Omental fat pad (tissue), 4 donors: ENCODE data around the gene ZC3H12C. TPM values are rescaled to one million over a fixed set of nuclear protein-coding genes. Genes with fewer than 3 reads are reported as not detected.

Experiments used
- ATAC-seq: fragments of 150-250 bp; one replicate; pipeline ENCODE4 v1.9.1; 2016; ENCODE audit warnings: mild to moderate bottlenecking, moderate library complexity; ENCODE audit not compliant: low FRiP score
- DNase-seq: peaks from one replicate; pipeline ENCODE4 v3.0.0-alpha.2; 2019; ENCODE audit warnings: low spot score
- CTCF ChIP-seq, 3 donors: fragments of 450-650 bp; IDR thresholded peaks; one replicate each; pipeline ENCODE4 v1.5.1; 2016 to 2017; ENCODE audit warnings: antibody characterized with exemption in 3 of 3, mild to moderate bottlenecking in 3 of 3, moderate library complexity in 2 of 3
- total RNA-seq, 4 donors: library from RNA; depleted of rRNA; stranded (reverse); fragments of >200 nt; gene quantifications; one replicate each; pipeline ENCODE4 v1.1.0, GENCODE V29; 2016

Gene ZC3H12C
- total RNA-seq, 4 donors from 2014 or later: 12.0 to 19.4 (median 15.7) TPM

- DNase-seq (no peak), ATAC-seq (no peak)
- TF ChIP-seq CTCF (IDR thresholded peaks at IDR 0.05): no peak
Observed at GRCh38 chr11:110148775-110149744, 55.9 kb downstream of the ZC3H12C start.

- TF ChIP-seq CTCF (IDR thresholded peaks at IDR 0.05): no peak
- DNase-seq: no peak
- ATAC-seq: no peak
Observed at GRCh38 chr11:110152199-110152598, 59.0 kb downstream of the ZC3H12C start.

- ATAC-seq (no peak), DNase-seq (no peak)
- no peak for TF ChIP-seq CTCF (IDR thresholded peaks at IDR 0.05)
Observed at GRCh38 chr11:110153474-110153873, 60.3 kb downstream of the ZC3H12C start.

- TF ChIP-seq CTCF (IDR thresholded peaks at IDR 0.05): no peak
- ATAC-seq: no peak
- DNase-seq: no peak
Observed at GRCh38 chr11:110156503-110156902, 63.3 kb downstream of the ZC3H12C start.

- DNase-seq (no peak), ATAC-seq (no peak)
- no peak for TF ChIP-seq CTCF (IDR thresholded peaks at IDR 0.05)
Observed at GRCh38 chr11:110158317-110159200, 65.4 kb downstream of the ZC3H12C start.

- no peak for TF ChIP-seq CTCF (IDR thresholded peaks at IDR 0.05)
- ATAC-seq (no peak), DNase-seq (no peak)
Observed at GRCh38 chr11:110159476-110159875, 66.3 kb downstream of the ZC3H12C start.
